GM21786 (cell line): ENCODE data around the gene AFAP1.
"Not testable (repeated sequence)": the region's sequence is repeated elsewhere in the genome, so short reads cannot be mapped to it uniquely, and the experiment has no call there.

Source experiments
- ATAC-seq: cut with Tn5 transposase; IDR thresholded peaks from one replicate; pipeline ENCODE4 v1.9.1; 2021; ENCODE audit not compliant: unreplicated experiment

The AFAP1 gene

GRCh38 chr4:7918187-7918586, 21.5 kb downstream of the AFAP1 start:
- ATAC-seq, result not testable (repeated sequence)

GRCh38 chr4:7917669-7918068, 22.0 kb downstream of the AFAP1 start:
- no peak for ATAC-seq

GRCh38 chr4:7915875-7916242, 23.8 kb downstream of the AFAP1 start:
- no peak for ATAC-seq

GRCh38 chr4:7912826-7913225, 26.8 kb downstream of the AFAP1 start:
- ATAC-seq, result no peak

- ATAC-seq, result no peak
Measured at GRCh38 chr4:7910952-7911578, 28.6 kb downstream of the AFAP1 start.

GRCh38 chr4:7910263-7910896, 29.3 kb downstream of the AFAP1 start:
- no peak for ATAC-seq

- no peak for ATAC-seq
Measured at GRCh38 chr4:7909463-7910262, 30.0 kb downstream of the AFAP1 start.

GRCh38 chr4:7908668-7909067, 31.0 kb downstream of the AFAP1 start:
- ATAC-seq, result no peak

- ATAC-seq, result no peak
Measured at GRCh38 chr4:7907142-7907541, 32.5 kb downstream of the AFAP1 start.

- no peak for ATAC-seq
Measured at GRCh38 chr4:7906171-7906701, 33.4 kb downstream of the AFAP1 start.

GRCh38 chr4:7904952-7905915, 34.4 kb downstream of the AFAP1 start:
- ATAC-seq, result no peak

GRCh38 chr4:7903791-7904516, 35.7 kb downstream of the AFAP1 start:
- ATAC-seq, result no peak

- no peak for ATAC-seq
Measured at GRCh38 chr4:7902826-7903225, 36.8 kb downstream of the AFAP1 start.

- no peak for ATAC-seq
Measured at GRCh38 chr4:7902101-7902553, 37.5 kb downstream of the AFAP1 start.

- no peak for ATAC-seq
Measured at GRCh38 chr4:7901311-7901885, 38.3 kb downstream of the AFAP1 start.

- ATAC-seq, result no peak
Measured at GRCh38 chr4:7900334-7900909, 39.2 kb downstream of the AFAP1 start.

GRCh38 chr4:7899184-7899869, 40.3 kb downstream of the AFAP1 start:
- no peak for ATAC-seq

- no peak for ATAC-seq
Measured at GRCh38 chr4:7898385-7898784, 41.3 kb downstream of the AFAP1 start.

- no peak for ATAC-seq
Measured at GRCh38 chr4:7897811-7898210, 41.9 kb downstream of the AFAP1 start.
